Transverse colon (tissue), 4 donors: ENCODE measurements around the gene ZNF695.

Experiments
- POLR2AphosphoS5 ChIP-seq, 3 donors: sonication (generic); formaldehyde crosslinking; IDR thresholded peaks; one replicate each; pipeline ENCODE4 v1.6.1; 2016; ENCODE audit warnings: antibody characterized with exemption in 3 of 3
- TF ChIP-seq, protein P1 (sequence below), 5 experiments: fragments of 200-600 bp in 3 of 5; fragments of 450-650 bp in 2 of 5; sonication (generic) in 3 of 5; IDR thresholded peaks; 1 replicate in 2 of 5; 2 replicates in 3 of 5; pipeline ENCODE4 v1.5.1; 2016 to 2017; ENCODE audit warnings: antibody characterized with exemption in 5 of 5, inconsistent platforms in 3 of 5, mild to moderate bottlenecking in 2 of 5, moderate library complexity in 1 of 5

DNA sequence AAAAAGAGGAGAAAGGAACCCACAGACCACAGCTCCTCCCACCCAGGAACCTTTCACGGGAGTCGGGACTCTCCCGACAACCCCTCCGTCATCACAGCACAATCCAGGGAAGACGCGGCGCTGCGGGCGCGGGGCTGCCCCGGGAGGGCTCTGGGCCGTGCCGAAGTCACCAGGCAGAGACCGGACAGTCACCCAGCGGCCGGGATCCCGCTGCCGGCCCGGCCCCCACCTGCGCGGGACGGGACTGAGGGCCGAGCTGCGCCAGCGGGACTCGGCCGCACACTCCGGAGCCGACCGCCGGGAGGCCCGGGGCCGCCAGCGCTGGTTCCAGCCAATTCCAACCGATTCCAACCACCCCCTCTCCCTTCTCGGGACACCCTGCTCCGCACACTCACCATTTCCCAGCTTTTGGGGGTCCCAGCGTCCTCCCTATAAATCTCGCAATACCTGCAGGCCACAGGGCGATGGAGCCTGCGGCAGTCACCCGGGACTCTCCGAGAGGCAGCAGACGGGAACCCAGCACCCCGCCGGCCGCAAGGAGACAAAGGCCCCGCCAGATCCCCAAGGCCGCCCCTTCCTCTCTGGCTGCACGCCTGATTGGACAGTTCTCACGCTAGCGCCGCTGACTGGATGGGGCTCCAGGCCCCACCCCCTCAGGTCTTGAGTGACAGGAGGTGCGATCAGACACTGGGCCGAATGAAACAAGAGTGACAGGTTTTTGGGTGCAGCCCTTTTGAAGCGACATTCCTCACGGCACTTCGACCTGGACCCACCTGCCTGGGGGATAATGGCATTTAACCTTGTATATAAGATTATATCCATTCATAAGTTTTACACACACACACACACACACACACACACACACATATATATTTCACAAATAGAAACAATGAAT, at the start of gene ZNF695:
- TF ChIP-seq, protein P1, sequence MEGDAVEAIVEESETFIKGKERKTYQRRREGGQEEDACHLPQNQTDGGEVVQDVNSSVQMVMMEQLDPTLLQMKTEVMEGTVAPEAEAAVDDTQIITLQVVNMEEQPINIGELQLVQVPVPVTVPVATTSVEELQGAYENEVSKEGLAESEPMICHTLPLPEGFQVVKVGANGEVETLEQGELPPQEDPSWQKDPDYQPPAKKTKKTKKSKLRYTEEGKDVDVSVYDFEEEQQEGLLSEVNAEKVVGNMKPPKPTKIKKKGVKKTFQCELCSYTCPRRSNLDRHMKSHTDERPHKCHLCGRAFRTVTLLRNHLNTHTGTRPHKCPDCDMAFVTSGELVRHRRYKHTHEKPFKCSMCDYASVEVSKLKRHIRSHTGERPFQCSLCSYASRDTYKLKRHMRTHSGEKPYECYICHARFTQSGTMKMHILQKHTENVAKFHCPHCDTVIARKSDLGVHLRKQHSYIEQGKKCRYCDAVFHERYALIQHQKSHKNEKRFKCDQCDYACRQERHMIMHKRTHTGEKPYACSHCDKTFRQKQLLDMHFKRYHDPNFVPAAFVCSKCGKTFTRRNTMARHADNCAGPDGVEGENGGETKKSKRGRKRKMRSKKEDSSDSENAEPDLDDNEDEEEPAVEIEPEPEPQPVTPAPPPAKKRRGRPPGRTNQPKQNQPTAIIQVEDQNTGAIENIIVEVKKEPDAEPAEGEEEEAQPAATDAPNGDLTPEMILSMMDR (IDR thresholded peaks at IDR 0.05) = peak in 2 of 5 experiments; percentile 13 to 14
- no peak for TF ChIP-seq POLR2AphosphoS5 (IDR thresholded peaks at IDR 0.05)
